Suppressor macrophage treated with lipopolysaccharide for 1 hour (primary cell): ENCODE measurements around the gene TEX28.
A peak's percentile ranks its signal among the peaks of the same experiment; 100 is the strongest.
"Not testable (repeated sequence)": the region's sequence is repeated elsewhere in the genome, so short reads cannot be mapped to it uniquely, and the experiment has no call there.

Experiments used
- DNase-seq, 3 donors: peaks; one replicate each; pipeline ENCODE4 v3.0.0-alpha.2; 2020 to 2022

Gene TEX28

GRCh38 chrX:154310616-154311536 lies 16.0 kb upstream of the TEX28 start:
- DNase-seq = no peak

DNA sequence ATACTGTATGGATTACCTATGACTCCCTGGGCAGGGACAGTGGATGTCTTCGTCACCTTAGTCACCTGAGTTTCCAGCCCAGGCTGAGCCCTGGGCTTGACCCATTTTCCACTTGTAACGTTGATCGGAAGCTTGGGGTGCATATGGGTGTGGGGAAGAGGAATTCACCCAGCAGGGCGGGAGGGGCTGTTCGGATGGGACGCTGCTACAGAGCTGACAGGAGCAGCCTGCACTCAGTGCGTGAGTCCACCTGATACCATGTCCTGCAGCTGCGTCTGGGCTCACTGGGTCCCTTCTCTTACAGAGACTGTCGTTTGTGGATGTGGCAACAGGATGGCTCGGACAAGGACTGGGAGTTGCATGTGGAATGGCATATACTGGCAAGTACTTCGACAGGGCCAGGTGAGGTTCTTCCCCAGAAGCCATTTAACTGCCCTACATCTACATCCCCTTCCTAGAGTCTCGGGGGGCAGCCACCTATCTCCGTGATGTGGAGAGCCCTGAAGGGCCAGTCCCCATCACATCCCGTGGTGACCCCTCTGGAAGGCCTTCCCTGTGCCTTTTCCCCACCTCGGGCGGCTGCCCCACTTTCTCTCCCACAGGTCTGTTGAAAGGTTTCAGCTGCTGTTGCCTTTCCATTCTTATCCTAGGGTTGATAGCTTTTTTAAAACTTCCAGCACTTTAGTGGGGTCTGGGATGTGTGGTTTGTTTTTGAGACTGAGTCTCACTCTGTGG lies 14.3 kb upstream of the TEX28 start:
- no peak for DNase-seq

- peak; percentile 71 to 79 (median 77) for DNase-seq
Observed at GRCh38 chrX:154308108-154308946, 13.4 kb upstream of the TEX28 start.

DNA sequence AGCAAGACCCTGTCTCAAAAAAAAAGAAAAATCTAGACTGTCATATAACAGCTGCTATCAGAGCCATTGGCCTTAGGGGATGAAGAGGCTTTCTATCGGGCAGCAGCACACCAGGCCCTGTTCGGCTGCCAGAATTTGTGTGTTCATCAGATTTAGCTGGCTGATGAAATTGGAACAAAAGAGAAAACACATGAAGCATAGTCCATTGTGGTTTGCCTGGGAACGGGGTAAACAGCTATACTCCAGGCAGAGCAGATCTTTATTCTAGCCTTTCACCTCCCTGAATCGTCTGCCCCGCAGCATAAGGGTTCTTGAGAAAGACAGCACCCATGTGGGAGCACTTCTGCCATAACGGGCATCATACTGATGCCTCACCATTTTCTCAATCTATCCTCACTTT lies 12.3 kb upstream of the TEX28 start:
- DNase-seq = no peak

DNA sequence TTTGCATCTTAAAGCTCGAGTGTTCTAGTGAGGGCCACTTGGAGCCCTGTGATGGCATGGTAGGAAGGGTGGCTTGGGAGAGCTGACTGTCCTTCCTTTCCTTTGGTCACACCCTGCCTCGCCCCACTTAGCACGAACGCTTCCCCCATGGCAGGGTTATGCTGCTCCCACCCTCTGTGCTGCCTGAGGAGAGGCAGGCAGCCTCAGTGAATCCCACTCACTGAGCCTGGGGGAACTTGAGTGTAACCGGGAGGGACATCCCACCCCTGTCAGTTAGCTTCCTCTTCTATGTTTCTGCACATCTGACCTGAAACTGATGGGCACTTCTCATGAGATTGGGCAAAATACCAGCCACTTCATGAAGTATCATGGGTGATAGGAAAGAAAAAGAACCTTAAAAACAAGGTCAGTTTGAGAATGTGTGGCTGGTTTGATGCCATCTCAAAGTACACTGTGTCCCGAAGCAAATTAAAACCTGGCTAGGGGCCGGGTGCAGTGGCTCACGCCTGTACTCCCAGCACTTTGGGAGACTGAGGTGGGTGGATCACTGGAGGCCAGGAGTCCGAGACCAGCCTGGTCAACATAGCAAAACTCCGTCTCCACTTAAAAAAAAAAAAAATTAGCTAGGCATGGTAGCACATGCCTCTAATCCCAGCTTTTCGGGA lies 10.7 kb upstream of the TEX28 start:
- DNase-seq = peak; percentile 47 to 53 (median 52)

DNA sequence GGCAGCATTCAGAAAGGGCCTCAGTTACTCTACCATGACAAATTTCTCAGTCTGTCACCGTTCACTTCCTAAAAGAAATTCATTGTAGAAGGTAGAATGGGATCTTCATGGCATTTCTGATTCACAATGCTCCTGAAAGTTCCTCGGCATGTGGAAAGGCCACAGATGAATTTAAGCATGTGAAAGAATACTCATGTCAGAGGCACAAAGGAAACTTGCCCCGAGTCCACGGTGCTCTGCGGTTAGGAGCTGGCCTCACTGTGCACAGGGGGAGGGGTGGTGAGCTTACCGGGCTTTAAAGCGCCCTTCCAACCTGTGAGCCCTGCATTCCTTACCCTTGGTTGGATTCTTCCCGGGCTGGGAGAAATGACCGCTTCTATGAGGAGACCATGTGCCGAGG lies 9.9 kb upstream of the TEX28 start:
- DNase-seq = no peak

- no peak for DNase-seq
Observed at GRCh38 chrX:154303476-154303875, 8.6 kb upstream of the TEX28 start.

- not testable (repeated sequence) for DNase-seq
Observed at GRCh38 chrX:154302998-154303397, 8.1 kb upstream of the TEX28 start.

- peak; percentile 71 to 83 (median 80) for DNase-seq
Observed at GRCh38 chrX:154300816-154301215, 5.9 kb upstream of the TEX28 start.

DNA sequence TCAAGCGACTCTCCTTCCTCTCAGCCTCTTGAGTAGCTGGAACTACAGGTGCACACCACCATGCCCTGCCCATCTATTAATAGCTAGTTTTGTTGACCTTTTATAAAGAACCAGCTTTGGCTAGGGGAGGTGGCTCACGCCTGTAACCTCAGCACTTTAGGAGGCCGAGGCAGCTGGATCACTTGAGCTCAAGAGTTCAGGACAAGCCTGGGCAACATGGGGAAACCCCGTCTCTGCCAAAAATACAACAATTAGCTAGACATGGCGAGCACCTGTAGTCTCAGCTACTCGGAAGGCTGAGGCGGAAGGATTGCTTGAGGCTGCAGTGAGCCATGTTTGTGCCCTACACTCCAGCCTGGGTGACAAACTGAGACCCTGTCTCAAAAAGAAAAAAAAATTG lies 3.4 kb upstream of the TEX28 start:
- DNase-seq = no peak

DNA sequence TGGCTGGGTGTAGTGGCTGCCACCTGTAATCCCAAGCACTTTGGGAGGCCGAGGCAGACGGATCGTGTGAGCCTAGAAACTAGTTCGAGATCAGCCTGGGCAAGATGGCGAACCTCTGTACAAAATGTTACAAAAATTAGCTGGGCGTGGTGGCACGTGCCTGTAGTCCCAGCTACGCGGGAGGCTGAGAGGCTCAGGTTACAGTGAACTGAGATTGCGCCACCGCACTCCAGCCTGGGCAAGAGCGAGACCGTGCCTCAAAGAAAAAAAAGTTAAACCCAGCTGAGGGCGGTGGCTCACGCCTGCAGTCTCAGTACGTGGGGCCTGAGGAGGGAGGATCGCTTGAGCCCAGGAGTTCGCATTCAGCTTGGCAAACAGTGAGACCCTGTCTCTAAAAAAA lies 1.8 kb upstream of the TEX28 start:
- no peak for DNase-seq

- DNase-seq = no peak
Observed at GRCh38 chrX:154295664-154296310, 863 bp upstream of the TEX28 start, which contains the start of gene TKTL1. TKTL1 (plus strand) TSS chrX:154295795; CDS start chrX:154295860, 65 bp downstream.

DNA sequence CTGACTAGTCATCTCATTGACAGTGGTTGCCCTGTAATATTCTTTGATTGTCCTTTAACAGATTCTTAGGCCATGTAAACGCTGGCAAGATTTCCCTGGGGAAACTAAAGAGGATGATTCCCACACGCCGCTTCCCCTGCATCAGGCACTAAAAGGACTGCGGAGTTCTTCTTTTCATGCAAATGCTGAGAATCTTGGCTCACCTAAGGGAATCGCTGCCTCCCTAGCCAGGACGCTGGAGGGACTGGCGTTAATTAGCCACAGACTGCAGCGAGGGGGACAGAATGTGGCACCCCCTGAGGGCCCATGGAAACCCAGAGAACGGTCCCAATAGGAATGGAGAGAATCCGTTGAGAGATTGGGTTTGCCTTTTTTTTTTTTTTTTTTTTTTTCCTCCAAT lies 8.5 kb downstream of the TEX28 start:
- not testable (repeated sequence) for DNase-seq

DNA sequence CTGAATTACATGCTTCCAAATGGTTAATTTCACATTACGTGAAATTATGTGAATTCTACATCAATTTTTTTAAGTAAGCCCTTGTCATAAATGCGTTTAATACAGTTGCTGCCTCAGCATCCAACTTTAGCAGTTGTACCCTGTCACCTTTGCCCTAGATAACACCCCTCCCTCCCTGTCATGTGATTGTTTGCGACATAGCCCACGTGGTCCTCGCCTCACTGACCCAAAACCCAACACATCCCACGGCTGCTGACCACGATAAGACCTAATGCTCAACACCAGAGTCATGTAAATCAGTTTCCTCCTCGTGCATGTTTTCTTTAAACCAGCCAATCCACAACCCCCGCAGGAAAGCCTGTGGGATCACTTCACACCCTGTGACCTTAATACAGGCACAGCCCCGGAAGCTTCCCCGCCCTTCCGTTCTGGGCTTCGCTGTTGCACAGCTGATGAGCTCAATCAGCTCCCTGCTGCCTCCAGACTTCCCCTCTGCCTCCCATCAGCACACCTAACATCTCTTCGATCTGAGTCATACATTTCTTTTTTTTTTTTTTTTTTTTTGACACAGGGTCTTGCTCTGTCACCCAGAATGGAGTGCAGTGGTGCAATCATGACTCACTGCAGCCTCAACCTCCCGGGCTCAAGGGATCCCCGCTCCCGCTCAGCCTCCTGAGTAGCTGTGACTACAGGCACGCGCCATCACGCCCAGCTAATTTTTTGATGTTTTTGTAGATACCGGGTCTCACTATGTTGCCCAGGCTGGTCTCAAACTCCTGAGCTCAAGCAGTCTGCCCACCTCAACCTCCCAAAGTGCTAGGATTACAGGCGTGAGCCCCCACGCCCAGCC lies 10.2 kb downstream of the TEX28 start:
- not testable (repeated sequence) for DNase-seq

GRCh38 chrX:154269245-154269644 lies 25.7 kb downstream of the TEX28 start:
- DNase-seq = not testable (repeated sequence)

GRCh38 chrX:154263072-154263471 lies 31.9 kb downstream of the TEX28 start:
- not testable (repeated sequence) for DNase-seq

DNA sequence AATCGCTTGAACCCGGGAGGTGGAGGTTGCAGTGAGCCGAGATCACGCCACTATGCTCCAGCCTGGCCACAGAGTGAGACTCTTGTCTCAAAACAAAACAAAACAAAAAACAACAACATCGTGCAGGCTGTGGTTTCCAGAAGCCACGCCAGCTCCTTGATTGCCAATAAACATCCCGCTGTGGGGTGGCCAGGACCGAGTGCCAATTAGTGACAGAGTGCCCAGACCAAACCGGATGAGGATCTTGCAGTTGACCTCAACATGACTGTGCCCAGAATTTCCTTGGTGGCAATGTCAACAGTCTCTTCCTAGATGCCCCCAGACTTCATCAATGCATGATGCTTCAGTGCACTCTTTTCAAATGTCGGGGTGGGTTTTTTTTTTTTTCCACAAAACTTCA lies 36.2 kb downstream of the TEX28 start:
- DNase-seq = not testable (repeated sequence)

GRCh38 chrX:154257282-154257681 lies 37.6 kb downstream of the TEX28 start, which contains the start of gene OPN1MW3:
OPN1MW3 (plus strand) TSS chrX:154257582; CDS start chrX:154257620, 38 bp downstream.
- not testable (repeated sequence) for DNase-seq

- not testable (repeated sequence) for DNase-seq
Observed at GRCh38 chrX:154248076-154248475, 46.8 kb downstream of the TEX28 start.

GRCh38 chrX:154247377-154248045 lies 47.4 kb downstream of the TEX28 start:
- not testable (repeated sequence) for DNase-seq
